ENCODE data around the gene ATG2A. TPM values are rescaled to one million over a fixed set of nuclear protein-coding genes. Genes with fewer than 3 reads are reported as not detected.

Gene ATG2A
- total and polyA plus RNA-seq, 4 experiments from 2014 or later = 4.1 to 47.3 (median 26.0) TPM

Small RNAs within 50 kb of the gene (microRNA-seq; reads per million reads assigned to microRNA genes)
- gene MIR6749 (ENCODE audit: borderline microRNAs expressed, borderline number of aligned reads, borderline replicate concordance) = not detected
- 0.72 reads per million for gene MIR6750 (ENCODE audit: borderline microRNAs expressed, borderline number of aligned reads, borderline replicate concordance)

Other genes with a start within 250 kb of the ATG2A start
- under 1 TPM in 1 of 2 experiments, not detected in 1; 0.30 TPM for gene NRXN2, start 194.0 kb downstream of the ATG2A start, total RNA-seq
- not detected for gene NRXN2, start 194.0 kb downstream of the ATG2A start, polyA plus RNA-seq
- 100 to 1,000 TPM; 440 to 463 TPM for gene RASGRP2, start 173.1 kb downstream of the ATG2A start, total RNA-seq
- 100 to 1,000 TPM; 177 to 208 TPM for gene RASGRP2, start 173.1 kb downstream of the ATG2A start, polyA plus RNA-seq
- 10 to 100 TPM; 10.7 to 11.3 TPM for gene PYGM, start 157.2 kb downstream of the ATG2A start, total RNA-seq
- under 1 TPM in 1 of 2 donors, not detected in 1; 0.38 TPM for gene PYGM, start 157.2 kb downstream of the ATG2A start, polyA plus RNA-seq
- 100 to 1,000 TPM; 805 to 832 TPM for gene SF1, start 138.7 kb downstream of the ATG2A start, total RNA-seq
- gene SF1, start 138.7 kb downstream of the ATG2A start, polyA plus RNA-seq = 100 to 1,000 TPM in 1 of 2 donors, 10 to 100 TPM in 1; 48.3 to 158 TPM
- gene MAP4K2, start 114.0 kb downstream of the ATG2A start, total RNA-seq = 100 to 1,000 TPM; 122 to 128 TPM
- 10 to 100 TPM; 32.3 to 57.2 TPM for gene MAP4K2, start 114.0 kb downstream of the ATG2A start, polyA plus RNA-seq
- gene MEN1, start 106.7 kb downstream of the ATG2A start, total RNA-seq = 10 to 100 TPM; 41.3 to 42.7 TPM
- 10 to 100 TPM; 22.4 to 42.1 TPM for gene MEN1, start 106.7 kb downstream of the ATG2A start, polyA plus RNA-seq
- 1 to 10 TPM; 6.2 to 9.0 TPM for gene CDC42BPG, start 72.6 kb downstream of the ATG2A start, total RNA-seq
- under 1 TPM in 1 of 2 donors, not detected in 1; 0.62 TPM for gene CDC42BPG, start 72.6 kb downstream of the ATG2A start, polyA plus RNA-seq
- gene EHD1, start 38.6 kb downstream of the ATG2A start, total RNA-seq = 100 to 1,000 TPM; 268 to 279 TPM
- 100 to 1,000 TPM; 125 to 200 TPM for gene EHD1, start 38.6 kb downstream of the ATG2A start, polyA plus RNA-seq
- 10 to 100 TPM; 14.0 to 15.8 TPM for gene PPP2R5B, start 7.5 kb upstream of the ATG2A start, total RNA-seq
- gene PPP2R5B, start 7.5 kb upstream of the ATG2A start, polyA plus RNA-seq = 1 to 10 TPM; 5.6 to 8.8 TPM
- under 1 TPM in 1 of 2 experiments, not detected in 1; 0.47 TPM for gene GPHA2, start 18.7 kb upstream of the ATG2A start, total RNA-seq
- not detected for gene GPHA2, start 18.7 kb upstream of the ATG2A start, polyA plus RNA-seq
- under 1 TPM; 0.44 to 0.91 TPM for gene MAJIN, start 54.9 kb upstream of the ATG2A start, total RNA-seq
- gene MAJIN, start 54.9 kb upstream of the ATG2A start, polyA plus RNA-seq = not detected
- under 1 TPM in 1 of 2 experiments, not detected in 1; 0.17 TPM for gene BATF2, start 79.8 kb upstream of the ATG2A start, total RNA-seq
- gene BATF2, start 79.8 kb upstream of the ATG2A start, polyA plus RNA-seq = not detected
- gene ARL2, start 97.0 kb upstream of the ATG2A start, total RNA-seq = 10 to 100 TPM; 30.6 to 32.3 TPM
- 100 to 1,000 TPM in 1 of 2 donors, 10 to 100 TPM in 1; 83.5 to 114 TPM for gene ARL2, start 97.0 kb upstream of the ATG2A start, polyA plus RNA-seq
- 10 to 100 TPM; 24.5 to 26.7 TPM for gene SNX15, start 110.2 kb upstream of the ATG2A start, total RNA-seq
- 10 to 100 TPM; 19.8 to 23.2 TPM for gene SNX15, start 110.2 kb upstream of the ATG2A start, polyA plus RNA-seq
- gene SAC3D1, start 124.0 kb upstream of the ATG2A start, total RNA-seq = 10 to 100 TPM in 1 of 2 experiments, 1 to 10 TPM in 1; 9.4 to 10.5 TPM
- 10 to 100 TPM in 1 of 2 donors, 1 to 10 TPM in 1; 6.8 to 10.6 TPM for gene SAC3D1, start 124.0 kb upstream of the ATG2A start, polyA plus RNA-seq
- gene NAALADL1, start 141.3 kb upstream of the ATG2A start, total RNA-seq = 10 to 100 TPM; 22.4 to 23.4 TPM
- 10 to 100 TPM; 16.6 to 27.0 TPM for gene NAALADL1, start 141.3 kb upstream of the ATG2A start, polyA plus RNA-seq
- under 1 TPM; 0.41 to 0.64 TPM for gene CDCA5, start 166.8 kb upstream of the ATG2A start, total RNA-seq
- under 1 TPM in 1 of 2 donors, not detected in 1; 0.41 TPM for gene CDCA5, start 166.8 kb upstream of the ATG2A start, polyA plus RNA-seq
- 10 to 100 TPM; 48.6 to 51.9 TPM for gene ZFPL1, start 167.0 kb upstream of the ATG2A start, total RNA-seq
- 10 to 100 TPM; 28.7 to 31.0 TPM for gene ZFPL1, start 167.0 kb upstream of the ATG2A start, polyA plus RNA-seq
- 100 to 1,000 TPM; 221 to 226 TPM for gene VPS51, start 179.0 kb upstream of the ATG2A start, total RNA-seq
- 100 to 1,000 TPM in 1 of 2 donors, 10 to 100 TPM in 1; 87.0 to 113 TPM for gene VPS51, start 179.0 kb upstream of the ATG2A start, polyA plus RNA-seq
- gene TM7SF2, start 194.7 kb upstream of the ATG2A start, total RNA-seq = 10 to 100 TPM; 22.4 to 27.2 TPM
- gene TM7SF2, start 194.7 kb upstream of the ATG2A start, polyA plus RNA-seq = 10 to 100 TPM in 1 of 2 donors, 1 to 10 TPM in 1; 9.1 to 12.1 TPM
- 10 to 100 TPM; 15.9 to 16.5 TPM for gene ZNHIT2, start 200.5 kb upstream of the ATG2A start, total RNA-seq
- gene ZNHIT2, start 200.5 kb upstream of the ATG2A start, polyA plus RNA-seq = 10 to 100 TPM; 13.1 to 22.5 TPM
- gene FAU, start 204.9 kb upstream of the ATG2A start, total RNA-seq = 1,000 to 10,000 TPM; 1,571 to 1,690 TPM
- 1,000 to 10,000 TPM in 1 of 2 donors, 100 to 1,000 TPM in 1; 913 to 1,018 TPM for gene FAU, start 204.9 kb upstream of the ATG2A start, polyA plus RNA-seq
- gene MRPL49, start 205.1 kb upstream of the ATG2A start, total RNA-seq = 10 to 100 TPM; 59.6 to 60.6 TPM
- gene MRPL49, start 205.1 kb upstream of the ATG2A start, polyA plus RNA-seq = 100 to 1,000 TPM in 1 of 2 donors, 10 to 100 TPM in 1; 81.1 to 118 TPM
- gene SYVN1, start 217.3 kb upstream of the ATG2A start, total RNA-seq = 10 to 100 TPM; 74.0 to 76.5 TPM
- gene SYVN1, start 217.3 kb upstream of the ATG2A start, polyA plus RNA-seq = 10 to 100 TPM in 1 of 2 donors, 1 to 10 TPM in 1; 2.8 to 17.0 TPM